H1 (cell line): Measurements from ENCODE around the gene LPCAT3. TPM values are rescaled to one million over a fixed set of nuclear protein-coding genes. Genes with fewer than 3 reads are reported as not detected.

Experiments used
- CBX8 ChIP-seq: fragments of 300-800, 300-1000 bp; sonication (generic); IDR thresholded peaks from 2 replicates; pipeline ENCODE4 v1.7.1; 2016; ENCODE audit warnings: low read depth, low read length, borderline replicate concordance
- CHD7 ChIP-seq: fragments of 300-600 bp; sonication (generic); IDR thresholded peaks from 2 replicates; pipeline ENCODE4 v1.7.1; 2012; ENCODE audit warnings: low read length, moderate library complexity, mild to moderate bottlenecking, inconsistent platforms; ENCODE audit not compliant: insufficient replicate concordance
- GABPA ChIP-seq: IDR thresholded peaks from 2 replicates; pipeline ENCODE4 v1.6.1; 2011; ENCODE audit warnings: mild to moderate bottlenecking, low read length, moderate library complexity, borderline replicate concordance; ENCODE audit not compliant: insufficient read depth
- KDM1A ChIP-seq: fragments of 200-600, 300-600 bp; sonication (generic); IDR thresholded peaks from 2 replicates; pipeline ENCODE4 v1.7.1; 2016; ENCODE audit warnings: mild to moderate bottlenecking, low read length, borderline replicate concordance
- KDM5A ChIP-seq: fragments of 200-600 bp; IDR thresholded peaks from 2 replicates; pipeline ENCODE4 v1.7.1; 2012; ENCODE audit warnings: mild to moderate bottlenecking, low read length, inconsistent platforms, mixed read lengths
- MAFK ChIP-seq: IDR thresholded peaks from 2 replicates; pipeline ENCODE4 v1.6.1; 2012; ENCODE audit warnings: low read depth, mild to moderate bottlenecking, improper control_type of control experiment, low read length
- PHF8 ChIP-seq: fragments of 200-600 bp; sonication (generic); conservative IDR thresholded peaks from 2 replicates; pipeline ENCODE4 v1.7.1; 2012; ENCODE audit warnings: low read depth, mild to moderate bottlenecking, inconsistent platforms, low read length, moderate library complexity
- RAD21 ChIP-seq, 2 experiments: IDR thresholded peaks in 1 of 2; conservative IDR thresholded peaks in 1 of 2; 2 replicates each; pipeline ENCODE4 v1.6.1; 2011; ENCODE audit warnings: low read depth in 2 of 2, low read length in 2 of 2, improper control_type of control experiment in 1 of 2, inconsistent platforms in 1 of 2, mild to moderate bottlenecking in 1 of 2, moderate library complexity in 1 of 2
- RFX5 ChIP-seq: IDR thresholded peaks from 2 replicates; pipeline ENCODE4 v1.6.1; 2011; ENCODE audit warnings: low read depth, low read length, improper control_type of control experiment, borderline replicate concordance
- polyA plus RNA-seq, 7 experiments: library from polyadenylated mRNA; depleted of rRNA in 3 of 7; stranded (reverse) in 5 of 7; unstranded in 2 of 7; fragments of >200 nt in 5 of 7; fragments of 200-250 nt in 2 of 7; gene quantifications; 1 replicate in 5 of 7; 2 replicates in 1 of 7; 4 replicates in 1 of 7; pipeline versions ENCODE4 v1.2.1 to v1.2.3, GENCODE V29; 2011 to 2013; ENCODE audit warnings: missing spikeins in 2 of 7, mixed read lengths in 2 of 7
- total RNA-seq: library from RNA; stranded (reverse); fragmentation: NEBNext Ultra II Directional; extraction: Animal tissue kit (Norgen Biotek cat#: 25700); gene quantifications from 2 replicates; pipeline ENCODE4 v1.2.1, GENCODE V29; 2021

The LPCAT3 gene
- total and polyA plus RNA-seq, 2 of the 8 experiments (the other 6 are each of a cell fraction or from before 2014, with no cell fraction given), result 55.8 to 70.4 TPM

DNA sequence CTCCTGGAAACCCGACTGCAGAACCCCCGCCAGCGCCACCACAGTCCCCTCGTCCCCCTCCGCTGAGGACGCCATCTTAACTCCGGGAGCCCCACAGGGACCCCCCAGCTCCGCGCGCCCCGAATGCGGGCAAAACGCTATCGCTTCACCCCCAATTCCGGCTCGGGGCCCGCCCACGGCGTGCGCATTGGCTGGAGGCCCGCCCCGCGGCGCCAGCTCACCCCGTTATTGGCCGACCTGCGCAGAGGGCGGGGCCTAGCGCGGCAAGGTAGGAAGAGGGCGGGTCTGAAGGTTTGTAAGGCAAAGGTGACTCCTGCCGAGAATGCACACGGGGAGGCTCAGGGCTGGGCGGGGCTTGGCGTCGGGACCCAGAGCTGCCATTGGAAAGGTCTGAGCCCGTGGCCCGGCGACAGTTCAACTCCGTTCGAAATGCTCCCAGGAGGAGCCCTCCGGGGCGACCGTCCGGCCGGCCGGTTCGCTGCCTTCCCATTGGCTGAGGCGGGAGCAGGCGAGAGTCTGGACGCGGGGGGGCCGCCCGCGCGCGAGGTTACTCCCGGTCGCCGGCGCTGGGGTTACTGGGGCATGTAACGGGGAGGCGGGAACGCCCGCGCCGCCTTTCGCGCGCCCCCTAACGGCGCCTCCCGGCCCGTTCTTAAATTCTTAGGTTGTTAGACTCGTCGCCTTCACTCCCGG is at the start of gene LPCAT3 (continued):
- TF ChIP-seq CHD7, result no peak
- TF ChIP-seq CBX8, result no peak
- no peak for TF ChIP-seq GABPA
- TF ChIP-seq KDM1A, result no peak
- no peak for TF ChIP-seq MAFK
- no peak for TF ChIP-seq KDM5A
- TF ChIP-seq PHF8, result peak; percentile 82; the same call in 1 of the 2 replicates
- no peak for TF ChIP-seq RFX5
- TF ChIP-seq RAD21 (IDR thresholded peaks at IDR 0.05 in 1 of 2, conservative IDR thresholded peaks at IDR 0.05 in 1 of 2; ENCODE audit: low read depth in 2 of 2, low read length in 2 of 2), result peak; percentile 53 to 64
